AG10803 (cell line): ENCODE results near the gene SOS1.
A peak's percentile ranks its signal among the peaks of the same experiment; 100 is the strongest.
"Not testable (repeated sequence)": the region's sequence is repeated elsewhere in the genome, so short reads cannot be mapped to it uniquely, and the experiment has no call there.

Source experiments
- DNase-seq: peaks from one replicate; pipeline ENCODE4 v3.0.0; 2010; ENCODE audit warnings: low read depth
- H3K4me3 ChIP-seq: 2 replicates; pipeline ENCODE4 v1.5.1; 2011; ENCODE audit warnings: mild to moderate bottlenecking, low read length, control low read depth
- TF ChIP-seq, protein P1 (sequence below): conservative IDR thresholded peaks from 2 replicates; pipeline ENCODE4 v1.5.1; 2011; ENCODE audit warnings: mild to moderate bottlenecking, low read length, control low read depth, inconsistent platforms

SOS1 gene

DNA sequence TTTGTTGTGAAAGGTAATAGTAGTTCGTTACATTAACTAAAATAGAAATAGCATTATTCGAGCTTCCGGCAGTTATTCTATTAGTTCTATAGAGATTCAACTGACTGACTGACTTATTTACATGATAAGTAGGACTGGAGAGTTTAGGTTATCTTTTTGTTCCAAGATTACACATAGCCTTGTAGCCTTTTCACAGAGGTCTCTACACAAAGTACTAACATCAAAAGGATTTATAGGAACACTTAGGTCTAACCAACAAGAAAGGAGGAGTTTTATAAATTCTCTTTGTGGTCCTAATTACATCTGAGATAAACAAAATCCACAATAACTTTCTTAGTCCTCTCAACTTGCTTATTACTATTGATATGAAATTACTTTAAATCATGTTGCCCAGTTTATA, 62.8 kb downstream of the SOS1 start:
- DNase-seq, result no peak
- no peak overlapping the region for H3K4me3 ChIP-seq
- TF ChIP-seq, protein P1, sequence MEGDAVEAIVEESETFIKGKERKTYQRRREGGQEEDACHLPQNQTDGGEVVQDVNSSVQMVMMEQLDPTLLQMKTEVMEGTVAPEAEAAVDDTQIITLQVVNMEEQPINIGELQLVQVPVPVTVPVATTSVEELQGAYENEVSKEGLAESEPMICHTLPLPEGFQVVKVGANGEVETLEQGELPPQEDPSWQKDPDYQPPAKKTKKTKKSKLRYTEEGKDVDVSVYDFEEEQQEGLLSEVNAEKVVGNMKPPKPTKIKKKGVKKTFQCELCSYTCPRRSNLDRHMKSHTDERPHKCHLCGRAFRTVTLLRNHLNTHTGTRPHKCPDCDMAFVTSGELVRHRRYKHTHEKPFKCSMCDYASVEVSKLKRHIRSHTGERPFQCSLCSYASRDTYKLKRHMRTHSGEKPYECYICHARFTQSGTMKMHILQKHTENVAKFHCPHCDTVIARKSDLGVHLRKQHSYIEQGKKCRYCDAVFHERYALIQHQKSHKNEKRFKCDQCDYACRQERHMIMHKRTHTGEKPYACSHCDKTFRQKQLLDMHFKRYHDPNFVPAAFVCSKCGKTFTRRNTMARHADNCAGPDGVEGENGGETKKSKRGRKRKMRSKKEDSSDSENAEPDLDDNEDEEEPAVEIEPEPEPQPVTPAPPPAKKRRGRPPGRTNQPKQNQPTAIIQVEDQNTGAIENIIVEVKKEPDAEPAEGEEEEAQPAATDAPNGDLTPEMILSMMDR, result no peak

DNA sequence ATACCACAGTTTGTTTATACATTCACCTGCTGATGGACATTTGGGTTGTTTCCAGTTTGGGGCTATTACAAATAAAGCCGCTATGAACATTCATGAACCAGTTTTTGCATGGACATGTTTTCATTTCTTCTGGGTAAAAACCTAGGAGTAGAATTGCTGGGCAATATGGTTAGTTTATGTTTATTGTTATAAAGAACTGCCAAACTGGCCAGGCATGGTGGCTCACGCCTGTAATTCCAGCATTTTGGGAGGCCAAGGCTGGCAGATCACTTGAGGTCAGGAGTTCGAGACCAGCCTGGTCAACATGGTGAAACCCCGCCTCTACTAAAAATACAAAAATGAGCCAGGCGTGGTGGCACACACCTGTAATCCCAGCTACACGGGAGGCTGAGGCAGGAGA, 68.2 kb downstream of the SOS1 start:
- not testable (repeated sequence) for DNase-seq, H3K4me3 ChIP-seq

DNA sequence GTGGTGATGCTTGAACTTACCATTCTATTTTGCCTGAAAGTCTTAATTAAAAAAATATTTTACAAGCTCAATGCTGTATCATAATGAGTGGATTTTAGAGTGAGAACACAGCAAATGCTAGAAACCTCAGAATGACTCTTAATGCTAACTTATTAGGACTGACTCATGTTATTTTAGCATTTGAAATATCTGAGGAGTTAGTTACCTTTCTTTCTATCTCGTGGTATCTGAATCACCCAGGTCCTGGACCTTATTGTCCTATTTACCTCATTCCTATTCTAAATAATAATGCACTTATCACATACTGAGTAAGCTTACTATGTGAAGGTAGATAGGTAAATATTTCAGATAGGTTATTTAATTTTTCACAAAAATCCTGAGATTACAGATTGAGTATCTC, 70.7 kb downstream of the SOS1 start:
- TF ChIP-seq, protein P1, result no peak
- H3K4me3 ChIP-seq, result no peak overlapping the region
- no peak for DNase-seq

DNA sequence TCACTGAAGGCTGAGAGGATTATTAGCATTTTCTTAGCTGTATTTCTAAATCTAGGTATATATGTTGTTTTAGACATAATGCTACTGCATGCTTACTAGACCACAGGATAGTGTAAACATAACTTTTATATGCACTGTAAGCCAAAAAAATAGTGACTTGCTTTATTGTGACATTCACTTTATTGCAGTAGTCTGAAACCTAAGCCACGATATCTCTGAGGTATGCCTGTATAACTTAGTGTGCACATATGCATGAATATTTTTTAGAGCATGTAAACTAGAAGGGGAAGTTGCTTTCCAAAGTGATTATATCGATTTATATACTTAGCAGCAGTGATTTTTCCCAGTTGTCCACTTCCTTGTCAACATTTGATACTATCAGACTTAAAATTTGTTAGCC, 81.8 kb downstream of the SOS1 start:
- H3K4me3 ChIP-seq, result no peak overlapping the region
- no peak for DNase-seq
- TF ChIP-seq, protein P1, result no peak

DNA sequence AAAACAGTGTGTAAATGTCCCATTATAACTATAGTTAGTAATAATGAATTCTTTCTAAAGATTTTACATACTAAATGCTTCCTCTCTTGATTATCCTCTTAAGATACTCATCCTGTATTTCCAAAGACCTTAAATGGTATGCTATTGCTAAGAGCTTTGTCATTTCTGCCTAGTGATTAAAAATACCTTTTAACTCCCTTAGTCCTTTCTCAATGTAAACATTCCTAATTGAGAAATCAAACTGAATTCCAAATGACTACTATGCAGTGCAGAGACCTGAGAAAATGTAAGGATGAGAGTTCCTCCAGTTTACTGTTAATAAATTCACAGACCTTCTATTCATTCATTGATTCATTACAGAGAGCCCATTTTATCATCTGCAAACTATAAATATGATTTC, 86.9 kb downstream of the SOS1 start:
- peak; percentile 5 for DNase-seq
- TF ChIP-seq, protein P1, result no peak
- no peak overlapping the region for H3K4me3 ChIP-seq

DNA sequence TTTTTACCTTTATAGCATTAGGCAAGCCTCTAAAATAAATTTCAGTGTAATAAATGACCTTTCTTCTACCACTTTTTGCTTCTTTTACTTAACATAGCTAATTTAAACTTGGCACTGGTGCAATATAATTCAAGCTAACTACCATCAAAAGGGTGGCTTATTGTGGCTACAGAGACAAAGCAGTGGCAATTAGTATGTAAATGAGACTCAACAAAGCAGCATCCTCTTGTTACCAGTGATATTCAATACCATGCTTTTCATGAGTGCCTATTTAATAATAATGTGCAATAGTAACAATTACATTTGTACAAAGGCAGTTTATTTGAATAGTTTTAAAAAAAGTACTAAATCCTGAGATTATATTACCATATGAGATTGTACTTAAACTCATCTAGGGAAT, 93.4 kb downstream of the SOS1 start:
- H3K4me3 ChIP-seq, result no peak overlapping the region
- DNase-seq, result no peak
- TF ChIP-seq, protein P1, result no peak

DNA sequence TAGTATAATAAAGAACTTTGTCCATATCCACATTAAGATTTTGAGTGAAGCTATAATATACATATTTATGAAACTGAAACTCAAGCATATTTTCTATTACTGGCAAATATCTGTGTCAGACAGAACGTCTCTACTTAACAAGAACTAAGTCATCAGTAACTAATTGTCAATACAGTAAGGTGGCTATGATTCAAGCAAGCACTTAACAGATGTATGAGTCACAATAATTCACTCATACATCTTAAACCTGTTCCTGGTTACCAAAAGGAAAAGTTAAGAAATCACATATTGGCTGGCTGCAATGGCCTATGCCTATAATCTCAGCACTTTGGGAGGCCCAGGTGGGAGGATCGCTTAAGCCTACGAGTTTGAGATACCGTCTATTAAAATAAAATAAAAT, 96.0 kb downstream of the SOS1 start:
- DNase-seq, result peak; percentile 8

More for the DNA sequence above, 96.0 kb downstream of the SOS1 start:
- TF ChIP-seq, protein P1, result no peak
- H3K4me3 ChIP-seq, result no peak overlapping the region
